Stimulated activated CD4-positive, alpha-beta T cell treated with anti-CD3 and anti-CD28 coated beads, TNF-alpha, amount 100 ng/mL, for 48 hours (primary cell): ENCODE measurements around the gene TTC32.
"Not testable (repeated sequence)": the region's sequence is repeated elsewhere in the genome, so short reads cannot be mapped to it uniquely, and the experiment has no call there.

Experiments used
- DNase-seq, 3 donors: peaks; one replicate each; pipeline ENCODE4 v3.0.0-alpha.2; 2020; ENCODE audit warnings: low read depth in 3 of 3

Gene TTC32

DNA sequence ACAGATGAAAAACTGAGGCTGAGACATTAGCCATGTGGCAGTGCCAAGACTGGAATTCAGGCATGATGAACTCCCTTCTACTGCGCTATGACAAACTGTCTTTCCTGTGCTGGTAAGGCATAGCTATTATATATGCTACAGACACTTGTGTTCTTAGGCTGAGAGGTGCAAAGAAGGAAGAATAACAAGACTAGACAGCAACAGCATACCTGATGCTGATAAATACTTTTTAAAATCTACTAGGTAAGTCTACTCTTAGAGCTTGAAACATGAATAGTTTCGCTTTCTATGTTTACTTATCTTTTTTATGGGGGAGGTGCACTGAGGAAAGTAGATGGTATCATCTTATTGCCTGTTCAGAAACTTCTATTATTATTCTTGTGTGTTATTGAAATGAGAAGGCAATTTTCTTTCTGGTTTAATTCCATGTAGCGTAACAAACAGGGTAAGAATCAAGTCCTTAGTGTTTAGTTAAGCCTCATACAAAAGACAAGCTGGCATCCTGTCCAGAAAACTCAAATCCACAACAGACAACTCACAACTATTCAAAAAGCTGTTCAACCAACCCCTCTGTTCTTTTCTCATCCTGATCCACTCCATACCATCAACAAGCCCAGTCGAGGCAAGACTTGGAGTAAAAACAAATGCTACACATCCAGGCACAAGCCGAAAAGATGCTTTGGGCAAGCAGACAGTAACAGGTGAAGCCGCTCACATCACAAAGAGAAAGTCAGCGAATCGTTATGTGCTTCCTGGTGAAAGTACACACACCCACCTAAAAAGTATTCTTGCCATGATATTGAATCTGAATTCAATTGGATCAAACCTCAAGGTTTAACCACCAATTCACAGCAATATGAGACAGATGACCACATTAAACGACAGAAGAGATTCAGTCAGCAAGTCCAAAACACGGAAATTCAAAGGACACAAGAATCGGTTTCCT lies 1.5 kb downstream of the TTC32 start:
- no peak for DNase-seq

GRCh38 chr2:19898592-19899329 lies 3.0 kb downstream of the TTC32 start:
- DNase-seq = no peak

GRCh38 chr2:19897623-19898245 lies 4.0 kb downstream of the TTC32 start:
- DNase-seq = no peak

DNA sequence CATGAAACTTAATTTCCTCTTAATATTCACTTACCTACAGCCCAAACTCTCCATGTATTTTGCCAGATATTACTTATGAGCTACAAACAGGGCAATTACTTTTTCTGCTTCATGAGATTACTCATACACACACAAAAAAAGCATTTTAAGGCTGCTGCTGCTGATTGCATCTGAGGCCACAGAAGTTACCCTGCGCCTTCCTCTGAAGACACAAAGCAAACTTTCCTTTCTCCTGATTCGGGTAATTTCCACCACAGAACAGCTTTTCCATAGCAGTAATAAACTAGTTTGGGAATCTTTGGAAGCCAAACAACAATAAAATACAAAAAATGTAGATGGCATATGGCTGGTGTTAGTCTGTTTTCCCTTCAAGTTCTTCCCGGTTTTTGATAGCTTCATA lies 6.2 kb downstream of the TTC32 start:
- DNase-seq = no peak

DNA sequence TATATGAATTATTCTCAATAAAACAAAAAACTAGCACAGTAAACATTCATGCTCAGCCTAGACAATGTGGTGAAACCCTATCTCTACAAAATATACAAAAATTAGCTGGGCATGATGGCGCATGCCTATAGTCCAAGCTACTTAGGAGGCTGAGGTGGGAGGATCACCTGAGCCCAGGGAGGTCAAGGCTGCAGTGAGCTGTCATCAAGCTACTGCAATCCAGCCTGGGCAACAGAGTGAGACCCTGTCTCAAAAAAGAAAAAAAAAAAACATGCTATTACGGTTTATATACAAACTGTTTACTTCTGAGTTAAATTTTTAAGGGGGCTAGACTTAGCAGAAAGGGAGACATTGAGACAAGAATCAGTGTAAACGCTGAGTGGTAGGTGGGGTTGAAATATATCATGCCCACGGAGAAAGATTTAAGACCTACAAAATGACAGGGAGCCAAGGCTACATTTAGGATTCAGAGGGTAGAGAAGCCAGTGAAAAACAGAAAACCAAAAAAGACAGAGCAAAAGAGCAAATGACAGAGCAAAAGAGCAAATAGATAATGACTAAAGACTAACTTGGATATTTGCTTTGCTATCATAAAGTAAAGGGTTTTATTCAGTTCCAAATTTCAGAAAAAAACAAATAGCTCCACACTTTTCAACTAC lies 7.5 kb downstream of the TTC32 start:
- no peak for DNase-seq

DNA sequence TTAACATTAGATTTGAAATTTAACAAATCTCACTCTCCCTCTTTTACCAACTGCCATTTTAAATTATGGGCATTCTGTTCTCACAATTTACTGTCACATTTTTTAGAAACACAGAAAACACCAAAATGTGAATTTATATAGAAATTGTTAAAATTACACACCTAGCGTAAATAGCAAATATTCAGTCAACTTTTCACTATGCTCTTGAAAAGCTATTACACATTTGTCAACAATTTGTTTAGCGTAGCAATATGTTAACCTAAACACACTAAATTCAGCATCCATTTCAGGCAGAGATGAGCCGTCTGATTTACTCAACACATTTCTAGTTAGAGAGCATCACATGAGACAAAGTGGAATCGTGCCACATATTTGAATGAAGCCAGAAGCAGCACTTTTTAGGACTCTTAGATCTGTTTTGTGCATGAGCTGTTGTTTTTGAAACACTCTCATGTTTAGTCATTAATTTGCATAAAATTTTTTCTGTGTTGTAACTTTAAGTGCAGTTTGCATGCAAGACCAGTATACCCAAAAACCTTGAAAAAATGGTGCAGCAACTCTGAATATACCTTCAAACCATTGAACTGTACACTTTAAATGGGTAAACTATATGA lies 8.2 kb downstream of the TTC32 start:
- DNase-seq = no peak

- DNase-seq = not testable (repeated sequence)
Observed at GRCh38 chr2:19891971-19892370, 9.8 kb downstream of the TTC32 start.

DNA sequence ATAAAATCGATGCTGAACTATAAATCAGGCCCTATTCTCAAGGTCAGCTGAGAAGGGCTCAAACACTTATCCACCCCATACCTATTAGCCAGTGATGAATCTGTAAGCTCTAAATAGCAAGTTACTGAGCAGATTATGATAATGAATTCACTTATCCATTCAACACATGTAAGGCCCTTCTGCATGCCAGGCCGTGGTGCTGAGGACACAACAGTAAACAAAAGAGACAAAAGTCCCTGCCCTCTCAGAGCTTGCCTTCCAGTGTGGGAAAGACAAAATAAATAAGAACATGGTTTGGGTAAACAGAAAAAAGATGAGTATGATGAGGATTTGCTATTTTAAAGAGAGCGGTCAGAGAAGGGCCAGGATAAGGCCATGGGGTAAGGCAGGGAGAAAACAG lies 11.7 kb downstream of the TTC32 start:
- no peak for DNase-seq

- no peak for DNase-seq
Observed at GRCh38 chr2:19888831-19889230, 13.0 kb downstream of the TTC32 start.

GRCh38 chr2:19887510-19887909 lies 14.3 kb downstream of the TTC32 start:
- DNase-seq = no peak

GRCh38 chr2:19886261-19886660 lies 15.5 kb downstream of the TTC32 start:
- no peak for DNase-seq

GRCh38 chr2:19885791-19886190 lies 16.0 kb downstream of the TTC32 start:
- no peak for DNase-seq

GRCh38 chr2:19883971-19884720 lies 17.6 kb downstream of the TTC32 start:
- no peak for DNase-seq

- DNase-seq = no peak
Observed at GRCh38 chr2:19883486-19883885, 18.3 kb downstream of the TTC32 start.

DNA sequence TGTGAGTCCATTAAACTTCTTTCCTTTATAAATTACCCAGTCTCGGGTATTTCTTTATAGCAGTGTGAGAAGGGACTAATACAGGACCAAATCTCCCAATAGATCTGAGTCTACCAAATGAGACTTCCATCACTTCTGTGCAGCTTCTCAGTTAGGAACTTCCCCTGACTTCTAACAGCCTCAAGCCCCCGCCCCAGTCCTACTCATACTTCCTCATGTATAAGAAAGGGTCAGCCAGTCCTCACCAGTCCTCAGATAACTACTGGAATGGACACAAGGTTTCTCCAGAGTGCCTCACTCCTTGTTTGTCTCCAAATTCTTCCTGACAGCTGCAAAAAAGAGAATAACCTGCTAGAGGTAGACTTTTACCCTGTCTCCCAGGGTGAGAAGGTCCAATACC lies 19.5 kb downstream of the TTC32 start:
- no peak for DNase-seq

GRCh38 chr2:19881908-19882265 lies 19.9 kb downstream of the TTC32 start:
- DNase-seq = no peak

GRCh38 chr2:19881221-19881907 lies 20.4 kb downstream of the TTC32 start:
- DNase-seq = no peak

DNA sequence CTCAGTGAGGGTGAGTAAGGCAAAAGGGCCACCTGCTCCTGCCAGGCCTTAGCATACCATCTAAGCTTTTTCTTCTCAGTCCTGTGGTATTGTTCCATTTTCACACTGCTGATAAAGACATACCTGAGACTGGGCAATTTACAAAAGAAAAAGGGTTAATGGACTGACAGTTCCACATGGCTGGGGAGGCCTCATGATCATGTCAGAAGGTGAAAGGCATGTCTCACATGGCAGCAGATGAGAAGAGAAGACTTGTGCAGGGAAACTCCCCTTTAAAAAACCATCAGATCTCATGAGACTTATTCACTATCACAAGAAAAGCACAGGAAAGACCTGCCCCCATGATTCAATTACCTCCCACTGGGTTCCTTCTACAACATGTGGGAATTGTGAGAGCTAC lies 21.6 kb downstream of the TTC32 start:
- not testable (repeated sequence) for DNase-seq

DNA sequence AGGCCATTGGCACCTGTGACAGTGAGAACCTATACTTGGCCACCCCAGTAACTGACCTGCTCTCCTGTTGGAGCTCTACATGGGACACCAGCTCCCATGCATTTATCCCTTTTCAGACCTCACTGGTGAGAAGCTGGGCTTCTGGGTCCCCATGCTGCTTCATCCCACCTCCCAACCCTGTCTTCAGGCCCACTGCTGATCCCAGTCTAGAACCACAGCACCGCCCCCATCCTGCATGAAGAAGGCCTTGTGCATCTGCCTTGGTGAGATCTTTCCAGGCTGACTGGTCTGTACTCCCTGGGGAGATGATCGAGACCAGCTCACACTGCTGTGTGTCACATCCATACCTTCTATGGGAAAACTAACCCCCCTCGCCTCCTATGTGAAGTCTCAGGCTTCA lies 22.7 kb downstream of the TTC32 start:
- no peak for DNase-seq
